Uterus (tissue), 4 donors: ENCODE measurements around the gene SLC25A47. TPM values are rescaled to one million over a fixed set of nuclear protein-coding genes. Genes with fewer than 3 reads are reported as not detected.

Experiments used
- DNase-seq, 2 donors: peaks; one replicate each; pipeline ENCODE4 v3.0.0-alpha.2; 2019 to 2020
- H3K27ac ChIP-seq, 2 donors: fragments of 200-600 bp; sonication (generic); 1 replicate in 1 of 2; 2 replicates in 1 of 2; pipeline ENCODE4 v1.5.1; 2016 to 2018
- H3K27me3 ChIP-seq, 2 donors: fragments of 200-600 bp; sonication (generic); one replicate each; pipeline ENCODE4 v1.5.1; 2018 to 2019; ENCODE audit warnings: control low read depth in 1 of 2
- H3K36me3 ChIP-seq, 2 donors: fragments of 200-600 bp; sonication (generic); one replicate each; pipeline ENCODE4 v1.5.1; 2019; ENCODE audit warnings: control low read depth in 1 of 2
- H3K4me1 ChIP-seq, 2 donors: fragments of 200-600 bp; sonication (generic); one replicate each; pipeline ENCODE4 v1.5.1; 2018 to 2019; ENCODE audit warnings: control low read depth in 1 of 2
- H3K4me3 ChIP-seq, 2 donors: fragments of 200-600 bp; sonication (generic); 1 replicate in 1 of 2; 2 replicates in 1 of 2; pipeline ENCODE4 v1.5.1; 2018 to 2019; ENCODE audit warnings: mild to moderate bottlenecking in 1 of 2
- H3K9me3 ChIP-seq, 2 donors: fragments of 200-600 bp; sonication (generic); one replicate each; pipeline ENCODE4 v1.5.1; 2019; ENCODE audit warnings: control low read depth in 1 of 2
- POLR2A ChIP-seq, 2 donors: fragments of 450-650 bp; IDR thresholded peaks; one replicate each; pipeline ENCODE4 v1.6.1; 2016; ENCODE audit warnings: antibody characterized with exemption in 2 of 2, mild to moderate bottlenecking in 1 of 2, moderate library complexity in 1 of 2
- intact Hi-C: fragments of 100-400 bp; cut with DNase I; formaldehyde crosslinking; loops from one replicate; pipeline ENCODE4 v1.15.1; 2023; ENCODE audit warnings: low total_unique reads
- total RNA-seq, 4 donors: library from RNA; depleted of rRNA in 3 of 4; stranded (reverse); fragments of >200 nt in 3 of 4; gene quantifications; one replicate each; pipeline versions ENCODE4 v1.1.0 to v1.2.4, GENCODE V29; 2014 to 2023
- TF ChIP-seq, protein P1 (sequence below), 4 experiments: fragments of 200-600 bp in 2 of 4; fragments of 450-650 bp in 2 of 4; sonication (generic) in 2 of 4; IDR thresholded peaks; one replicate each; pipeline ENCODE4 v1.5.1; 2016 to 2019; ENCODE audit warnings: antibody characterized with exemption in 4 of 4, mild to moderate bottlenecking in 2 of 4, moderate library complexity in 1 of 4
- donor health status: DM: yes; HTN: yes; CAD: no.

Gene SLC25A47
- total RNA-seq, 4 donors from 2014 or later: not detected

DNA sequence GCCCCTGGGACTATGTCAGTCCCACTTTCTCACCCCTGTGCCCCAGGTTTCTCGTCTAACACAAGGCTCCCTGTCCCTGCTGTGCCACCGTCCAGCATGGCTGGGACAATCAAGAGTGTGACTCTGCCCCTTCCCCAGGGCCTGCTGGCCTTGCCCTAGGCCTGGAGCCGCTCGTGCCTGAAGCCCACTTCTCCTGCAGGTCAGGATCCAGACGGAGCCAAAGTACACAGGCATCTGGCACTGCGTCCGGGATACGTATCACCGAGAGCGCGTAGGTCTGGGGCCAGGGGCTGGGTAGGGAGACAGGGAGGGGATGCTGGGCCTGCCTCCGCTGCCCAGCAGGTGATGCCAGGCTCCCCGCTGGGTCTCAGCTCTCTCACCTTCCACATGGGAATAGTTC lies 2.8 kb downstream of the SLC25A47 start:
- intact Hi-C loops: no loop called here
- Histone ChIP-seq H3K27me3 (no peaks in the 10 kb centered on the region), H3K36me3 (no peaks in the 10 kb centered on the region), H3K4me3 (no peak overlapping the region), H3K27ac (no peak overlapping the region), H3K4me1 (no peaks in the 10 kb centered on the region), H3K9me3 (no peaks in the 10 kb centered on the region)
- no peak for DNase-seq
- TF ChIP-seq, protein P1, sequence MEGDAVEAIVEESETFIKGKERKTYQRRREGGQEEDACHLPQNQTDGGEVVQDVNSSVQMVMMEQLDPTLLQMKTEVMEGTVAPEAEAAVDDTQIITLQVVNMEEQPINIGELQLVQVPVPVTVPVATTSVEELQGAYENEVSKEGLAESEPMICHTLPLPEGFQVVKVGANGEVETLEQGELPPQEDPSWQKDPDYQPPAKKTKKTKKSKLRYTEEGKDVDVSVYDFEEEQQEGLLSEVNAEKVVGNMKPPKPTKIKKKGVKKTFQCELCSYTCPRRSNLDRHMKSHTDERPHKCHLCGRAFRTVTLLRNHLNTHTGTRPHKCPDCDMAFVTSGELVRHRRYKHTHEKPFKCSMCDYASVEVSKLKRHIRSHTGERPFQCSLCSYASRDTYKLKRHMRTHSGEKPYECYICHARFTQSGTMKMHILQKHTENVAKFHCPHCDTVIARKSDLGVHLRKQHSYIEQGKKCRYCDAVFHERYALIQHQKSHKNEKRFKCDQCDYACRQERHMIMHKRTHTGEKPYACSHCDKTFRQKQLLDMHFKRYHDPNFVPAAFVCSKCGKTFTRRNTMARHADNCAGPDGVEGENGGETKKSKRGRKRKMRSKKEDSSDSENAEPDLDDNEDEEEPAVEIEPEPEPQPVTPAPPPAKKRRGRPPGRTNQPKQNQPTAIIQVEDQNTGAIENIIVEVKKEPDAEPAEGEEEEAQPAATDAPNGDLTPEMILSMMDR (IDR thresholded peaks at IDR 0.05): no peak
- no peak for TF ChIP-seq POLR2A (IDR thresholded peaks at IDR 0.05)

DNA sequence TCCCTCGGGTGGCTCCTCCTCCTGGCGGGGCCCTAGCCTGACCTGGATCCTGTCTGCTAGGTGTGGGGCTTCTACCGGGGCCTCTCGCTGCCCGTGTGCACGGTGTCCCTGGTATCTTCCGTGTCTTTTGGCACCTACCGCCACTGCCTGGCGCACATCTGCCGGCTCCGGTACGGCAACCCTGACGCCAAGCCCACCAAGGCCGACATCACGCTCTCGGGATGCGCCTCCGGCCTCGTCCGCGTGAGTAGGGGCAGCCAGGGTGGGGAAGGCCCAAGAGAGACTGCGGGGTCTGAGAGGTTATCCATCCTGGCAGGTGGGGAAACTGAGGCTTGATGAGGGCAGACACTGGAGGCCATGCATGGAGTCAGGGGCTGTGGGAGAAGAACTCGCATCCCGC lies 4.0 kb downstream of the SLC25A47 start:
- intact Hi-C loops: no loop called here
- DNase-seq: no peak

DNA sequence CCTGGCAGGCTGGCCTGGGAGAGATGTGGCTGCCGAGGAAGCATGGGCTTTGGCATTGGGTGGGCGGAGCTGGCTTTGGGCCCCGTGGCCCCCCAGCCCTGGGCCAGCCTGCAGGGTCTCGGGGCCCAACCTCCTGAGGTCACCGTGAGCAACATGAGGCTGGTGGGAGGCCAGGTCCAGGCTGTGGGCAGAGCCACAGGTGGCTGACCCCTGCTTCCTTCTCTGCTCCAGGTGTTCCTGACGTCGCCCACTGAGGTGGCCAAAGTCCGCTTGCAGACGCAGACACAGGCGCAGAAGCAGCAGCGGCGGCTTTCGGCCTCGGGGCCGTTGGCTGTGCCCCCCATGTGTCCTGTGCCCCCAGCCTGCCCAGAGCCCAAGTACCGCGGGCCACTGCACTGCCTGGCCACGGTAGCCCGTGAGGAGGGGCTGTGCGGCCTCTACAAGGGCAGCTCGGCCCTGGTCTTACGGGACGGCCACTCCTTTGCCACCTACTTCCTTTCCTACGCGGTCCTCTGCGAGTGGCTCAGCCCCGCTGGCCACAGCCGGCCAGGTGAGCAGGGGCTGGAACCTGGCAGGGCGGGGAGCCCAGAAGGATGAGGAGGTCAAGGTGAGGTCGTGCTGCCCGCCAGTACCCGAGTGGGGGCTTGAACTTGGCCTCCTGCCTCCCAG lies 5.5 kb downstream of the SLC25A47 start:
- no peak for DNase-seq
- intact Hi-C loops: no loop called here
- no peak overlapping the region for H3K27ac ChIP-seq
- no peaks in the 10 kb centered on the region for H3K4me1 ChIP-seq
- H3K4me3 ChIP-seq: no peak overlapping the region
- H3K27me3 ChIP-seq: no peaks in the 10 kb centered on the region
- no peak for TF ChIP-seq POLR2A (IDR thresholded peaks at IDR 0.05)
- TF ChIP-seq, protein P1 (IDR thresholded peaks at IDR 0.05): no peak
- H3K36me3 ChIP-seq: no peaks in the 10 kb centered on the region
- no peaks in the 10 kb centered on the region for H3K9me3 ChIP-seq

More for the DNA sequence above, 4.0 kb downstream of the SLC25A47 start:
- H3K4me1 ChIP-seq: no peaks in the 10 kb centered on the region
- no peaks in the 10 kb centered on the region for H3K36me3 ChIP-seq
- TF ChIP-seq, protein P1 (IDR thresholded peaks at IDR 0.05): no peak
- TF ChIP-seq POLR2A (IDR thresholded peaks at IDR 0.05): no peak
- no peak overlapping the region for H3K27ac ChIP-seq
- H3K4me3 ChIP-seq: no peak overlapping the region
- H3K27me3 ChIP-seq: no peaks in the 10 kb centered on the region
- no peaks in the 10 kb centered on the region for H3K9me3 ChIP-seq

DNA sequence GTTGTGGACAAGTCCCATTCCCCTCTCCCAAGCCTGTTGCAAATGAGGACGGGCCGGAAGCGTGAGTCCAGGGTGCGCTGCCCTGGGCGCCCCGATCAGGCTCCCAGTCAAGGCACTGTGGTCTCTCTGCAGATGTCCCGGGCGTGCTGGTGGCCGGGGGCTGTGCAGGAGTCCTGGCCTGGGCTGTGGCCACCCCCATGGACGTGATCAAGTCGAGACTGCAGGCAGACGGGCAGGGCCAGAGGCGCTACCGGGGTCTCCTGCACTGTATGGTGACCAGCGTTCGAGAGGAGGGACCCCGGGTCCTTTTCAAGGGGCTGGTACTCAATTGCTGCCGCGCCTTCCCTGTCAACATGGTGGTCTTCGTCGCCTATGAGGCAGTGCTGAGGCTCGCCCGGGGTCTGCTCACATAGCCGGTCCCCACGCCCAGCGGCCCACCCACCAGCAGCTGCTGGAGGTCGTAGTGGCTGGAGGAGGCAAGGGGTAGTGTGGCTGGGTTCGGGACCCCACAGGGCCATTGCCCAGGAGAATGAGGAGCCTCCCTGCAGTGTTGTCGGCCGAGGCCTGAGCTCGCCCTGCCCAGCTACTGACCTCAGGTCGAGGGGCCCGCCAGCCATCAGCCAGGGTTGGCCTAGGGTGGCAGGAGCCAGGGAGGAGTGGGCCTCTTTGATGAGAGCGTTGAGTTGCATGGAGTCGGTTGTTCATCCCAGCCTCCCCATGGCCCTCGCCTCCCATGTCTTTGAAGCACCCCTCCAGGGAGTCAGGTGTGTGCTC lies 6.3 kb downstream of the SLC25A47 start:
- no peak for DNase-seq
- TF ChIP-seq, protein P1 (IDR thresholded peaks at IDR 0.05): no peak
- no peak for TF ChIP-seq POLR2A (IDR thresholded peaks at IDR 0.05)
- no peaks in the 10 kb centered on the region for H3K36me3 ChIP-seq
- no peak overlapping the region for H3K4me3 ChIP-seq
- no peaks in the 10 kb centered on the region for H3K27me3 ChIP-seq
- H3K9me3 ChIP-seq: no peaks in the 10 kb centered on the region
- no peaks in the 10 kb centered on the region for H3K4me1 ChIP-seq
- intact Hi-C loops: no loop called here
- no peak overlapping the region for H3K27ac ChIP-seq

- Histone ChIP-seq H3K9me3 (no peaks in the 10 kb centered on the region), H3K27me3 (no peaks in the 10 kb centered on the region), H3K4me1 (no peaks in the 10 kb centered on the region), H3K4me3 (no peak overlapping the region), H3K27ac (no peak overlapping the region), H3K36me3 (no peaks in the 10 kb centered on the region)
- DNase-seq: no peak
- TF ChIP-seq, protein P1 (IDR thresholded peaks at IDR 0.05): no peak
- no peak for TF ChIP-seq POLR2A (IDR thresholded peaks at IDR 0.05)
- intact Hi-C loops: no loop called here
These were observed 6.8 kb downstream of the SLC25A47 start for GRCh38 chr14:100330007-100330344.
